ENCODE measurements around the gene RSBN1.

RSBN1 gene

DNA sequence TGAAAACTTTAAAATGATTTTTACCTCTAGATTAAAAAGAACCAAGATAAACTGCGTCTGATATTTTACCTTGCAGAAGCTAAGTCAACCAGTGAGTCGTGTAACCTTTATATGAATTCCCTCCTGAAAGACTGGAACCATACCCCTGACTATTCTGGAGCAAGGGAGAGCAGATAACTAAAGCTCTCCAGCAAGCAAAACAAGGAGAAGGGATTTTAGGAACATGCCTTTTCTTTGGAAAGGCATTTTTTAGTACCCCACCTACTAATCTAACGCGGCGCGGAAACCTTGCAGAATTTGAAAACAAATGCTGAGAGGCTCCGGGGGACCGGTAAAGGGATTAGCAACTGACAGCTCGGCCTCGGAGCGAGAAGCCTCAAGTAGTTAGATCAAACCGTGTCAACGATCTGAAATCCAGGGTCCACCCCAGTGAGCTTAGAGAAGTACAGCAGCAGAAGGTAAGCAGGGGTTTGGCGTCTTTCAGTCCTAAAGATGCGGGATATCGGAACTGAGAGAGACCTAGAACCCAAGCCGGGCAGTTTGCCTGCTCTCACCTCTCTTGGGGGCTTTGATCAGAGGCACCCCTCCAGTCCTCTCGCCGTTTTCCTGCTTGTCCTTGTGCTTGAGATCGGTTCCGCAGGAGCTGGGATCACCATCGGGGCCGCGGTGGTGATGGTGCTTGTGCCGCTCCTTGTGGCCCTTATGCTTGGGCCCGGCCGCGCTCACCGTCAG is 954 bp downstream of the RSBN1 start:
- peak; percentile 57 for DNase-seq

DNA sequence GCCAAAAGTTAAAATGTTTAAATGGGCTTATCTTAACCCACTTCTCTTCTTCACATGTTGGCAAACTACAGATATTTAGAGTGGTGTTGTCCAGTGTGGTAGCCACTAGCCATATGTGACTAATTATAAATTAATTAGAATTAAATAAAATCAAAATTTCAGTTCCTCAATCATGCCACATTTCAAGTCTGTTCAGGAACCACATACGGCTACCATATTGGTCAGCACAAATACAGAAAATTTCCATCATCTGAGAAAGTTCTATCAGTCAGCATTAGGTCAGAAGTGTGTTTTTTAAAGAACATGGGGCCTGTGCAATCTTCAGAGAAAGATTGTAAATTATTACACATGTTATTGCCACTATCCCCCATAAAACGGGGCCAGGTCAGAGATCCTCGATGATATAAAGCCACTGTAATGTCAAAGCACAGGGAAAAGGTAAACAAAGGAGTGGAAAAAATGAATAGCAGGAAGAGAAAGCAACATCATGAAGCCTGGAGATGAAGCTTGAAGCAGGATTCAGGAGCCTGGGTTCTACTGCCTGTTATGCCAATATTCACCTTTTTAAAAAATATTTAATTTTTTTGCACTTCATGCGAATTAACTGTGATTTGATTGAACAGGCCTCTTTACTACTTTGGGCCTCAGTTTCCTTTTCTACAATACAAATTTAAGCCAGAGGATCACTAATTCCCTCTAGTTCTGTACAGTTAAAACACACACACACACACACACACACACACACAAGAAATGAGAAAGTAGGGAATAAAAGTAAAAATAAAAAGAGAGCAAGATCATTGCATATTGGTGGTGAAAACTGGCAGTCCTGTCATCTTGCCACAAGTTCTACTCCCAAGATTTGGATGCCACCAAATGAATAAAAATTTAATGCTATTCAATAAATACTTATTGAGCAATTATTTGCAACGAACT is 2.3 kb downstream of the RSBN1 start:
- DNase-seq: peak; percentile 9

DNA sequence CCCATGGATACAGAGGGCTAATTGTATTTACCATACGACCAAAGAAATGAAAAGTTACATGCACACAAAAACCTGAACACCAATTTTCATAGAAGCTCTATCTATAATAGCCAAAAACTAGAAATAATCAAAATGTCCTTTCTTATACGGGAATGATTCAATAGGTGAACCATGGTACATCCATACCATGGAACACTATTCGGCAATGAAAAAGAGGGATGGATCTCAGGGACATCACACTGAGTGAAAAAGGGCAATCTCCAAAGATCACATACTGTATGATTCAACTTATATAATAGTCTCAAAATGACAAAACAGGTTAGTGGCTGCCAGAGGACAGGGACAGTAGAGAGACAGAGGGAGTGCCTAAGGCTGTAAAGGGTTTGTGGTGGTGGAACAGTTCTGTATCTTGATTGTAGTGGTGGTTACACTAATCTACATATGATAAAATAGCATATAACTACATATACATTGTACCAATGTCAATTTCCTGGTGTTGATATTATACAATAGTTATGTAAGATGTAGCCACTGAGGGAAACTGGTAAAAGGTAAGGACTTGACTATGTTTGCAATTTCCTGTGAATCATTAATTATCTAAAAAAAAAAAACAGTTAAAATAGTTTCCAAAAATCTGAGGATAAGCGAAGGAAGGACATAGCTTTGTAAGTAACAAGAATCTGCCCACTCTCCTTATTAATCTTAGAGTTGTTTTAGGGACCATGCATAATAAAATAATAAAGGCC is 3.7 kb downstream of the RSBN1 start:
- no peak for DNase-seq

DNA sequence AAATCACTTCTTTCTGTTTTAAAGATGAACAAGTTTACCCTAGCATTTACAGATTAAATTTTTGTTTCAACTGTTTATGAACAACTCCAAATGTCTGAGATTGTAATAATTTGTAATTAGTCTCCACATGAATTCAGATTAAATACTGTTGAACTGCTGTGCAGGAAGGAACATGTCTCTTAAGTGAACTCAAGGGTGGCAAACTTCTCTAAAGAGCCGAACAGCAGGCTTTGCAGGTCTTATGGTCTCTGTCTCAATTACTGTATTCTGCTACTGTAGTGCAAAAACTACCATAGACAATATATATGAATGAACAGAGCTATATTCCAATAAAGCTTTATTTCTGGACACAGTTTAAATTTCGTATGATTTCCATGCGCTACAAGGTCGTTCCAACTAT is 6.6 kb downstream of the RSBN1 start:
- DNase-seq: no peak

DNA sequence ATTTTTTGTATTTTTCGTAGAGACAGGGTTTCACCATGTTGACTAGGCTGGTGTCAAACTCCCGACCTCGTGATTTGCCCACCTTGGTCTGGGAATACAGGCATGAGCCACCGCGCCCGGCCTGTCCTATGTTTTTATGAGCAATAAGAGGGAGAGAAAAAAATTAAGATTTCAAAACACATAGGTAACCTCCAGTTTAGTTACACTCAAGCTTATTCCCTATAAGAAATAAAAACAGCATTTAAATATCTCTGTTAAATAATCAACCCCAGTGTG is 7.1 kb downstream of the RSBN1 start:
- no peak for DNase-seq

DNA sequence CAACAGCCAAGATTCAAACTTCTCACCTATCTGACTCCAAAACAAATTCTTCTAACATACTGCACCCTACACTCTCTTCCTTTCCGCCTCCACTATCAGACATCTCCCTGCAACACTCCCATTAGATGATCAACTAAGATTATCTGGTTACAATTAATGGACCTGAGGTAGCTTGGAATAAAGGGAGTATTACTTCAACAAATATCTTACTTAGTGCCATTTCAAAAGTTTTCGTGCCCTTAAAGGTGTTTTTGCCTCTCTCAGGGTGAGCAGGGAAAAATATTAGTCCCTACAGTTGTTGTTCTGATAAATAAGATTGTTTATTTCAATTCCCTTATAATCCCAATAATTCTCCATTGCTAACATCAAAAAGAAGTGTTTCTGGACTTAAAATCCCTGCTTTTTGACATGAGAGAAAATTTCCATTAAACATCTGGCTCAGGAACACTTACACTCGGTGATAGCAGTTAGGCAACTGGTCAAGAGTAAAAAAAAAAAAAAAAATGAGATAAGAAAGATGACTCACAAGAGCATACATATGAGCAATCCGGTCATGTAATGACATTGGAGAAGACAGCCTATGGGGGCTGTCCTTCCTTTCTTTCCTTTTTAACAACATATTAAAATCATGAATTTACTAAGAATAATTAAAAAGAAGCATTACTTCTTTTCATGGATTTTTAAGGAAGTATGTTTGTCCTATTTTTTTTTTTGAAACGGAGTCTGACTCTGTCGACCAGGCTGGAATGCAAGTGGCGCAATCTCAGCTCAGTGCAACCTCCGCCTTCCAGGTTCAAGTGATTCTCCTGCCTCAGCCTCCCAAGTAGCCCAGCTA is 7.6 kb downstream of the RSBN1 start:
- DNase-seq: no peak

DNA sequence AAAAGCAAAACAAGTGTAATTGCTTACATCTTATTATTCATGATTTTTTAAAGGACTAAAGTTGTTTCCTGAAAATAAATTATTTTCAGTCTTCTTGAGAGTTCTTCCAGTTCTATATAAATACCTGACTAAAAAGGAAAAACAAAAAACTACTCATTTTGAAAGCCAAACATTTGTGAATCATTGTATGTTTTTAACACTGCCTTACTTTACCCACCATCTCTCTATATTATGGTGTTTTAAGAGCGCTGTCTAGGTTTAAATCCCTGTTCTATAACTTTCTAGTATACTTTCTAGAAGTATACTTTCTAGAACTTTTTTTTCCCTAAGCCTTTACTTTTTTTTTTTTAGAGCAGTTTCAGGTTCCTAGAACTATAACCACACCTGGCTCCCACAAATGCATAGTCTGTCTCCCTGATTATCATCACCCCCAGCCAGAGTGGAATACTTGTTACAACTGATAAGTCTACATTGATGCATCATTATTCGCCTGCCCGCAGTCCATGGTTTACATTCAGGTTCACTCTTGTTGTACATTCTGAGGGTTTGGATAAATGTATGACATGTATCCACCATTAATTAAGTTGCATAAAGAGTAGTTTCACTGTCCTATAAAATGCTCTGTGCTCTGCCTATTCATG is 9.8 kb downstream of the RSBN1 start:
- DNase-seq: no peak

DNA sequence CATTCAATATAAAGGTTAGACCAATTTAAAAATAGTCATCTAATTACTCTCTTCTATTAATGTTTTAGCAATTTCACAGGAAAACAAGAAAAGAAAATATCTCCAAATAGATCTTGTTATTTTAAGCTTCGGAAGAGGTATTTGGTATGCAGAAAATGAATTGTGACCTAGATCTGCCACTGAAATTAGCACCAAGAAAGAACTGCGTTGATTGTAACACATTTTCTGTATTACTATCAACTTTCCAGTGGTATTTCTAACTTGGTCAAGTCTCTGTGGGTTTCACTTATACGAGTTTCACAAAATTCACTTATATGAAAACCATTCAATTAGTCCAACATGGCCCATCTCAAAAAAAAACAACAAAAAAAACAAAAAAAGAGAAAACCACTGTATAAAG is 11.8 kb downstream of the RSBN1 start:
- DNase-seq: no peak

DNA sequence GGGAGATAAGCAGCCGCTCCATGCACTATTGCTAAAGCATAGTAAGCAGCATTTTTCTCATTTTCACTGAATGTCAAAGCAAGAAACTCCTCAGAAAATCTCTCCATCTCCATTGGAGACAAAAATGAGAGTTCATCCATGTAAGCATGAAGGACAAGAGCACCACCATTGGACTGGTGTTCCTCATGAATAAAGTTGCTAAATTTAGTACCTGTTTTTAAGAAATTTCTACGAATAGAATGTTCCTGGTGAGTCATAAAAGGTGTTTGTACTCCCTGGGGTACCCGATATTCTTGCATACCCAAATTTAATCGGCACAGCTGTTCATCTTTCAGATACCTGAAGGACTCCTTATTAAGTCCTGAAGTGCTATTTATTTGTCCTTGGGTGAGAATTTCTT is 14.8 kb downstream of the RSBN1 start:
- no peak for DNase-seq

DNA sequence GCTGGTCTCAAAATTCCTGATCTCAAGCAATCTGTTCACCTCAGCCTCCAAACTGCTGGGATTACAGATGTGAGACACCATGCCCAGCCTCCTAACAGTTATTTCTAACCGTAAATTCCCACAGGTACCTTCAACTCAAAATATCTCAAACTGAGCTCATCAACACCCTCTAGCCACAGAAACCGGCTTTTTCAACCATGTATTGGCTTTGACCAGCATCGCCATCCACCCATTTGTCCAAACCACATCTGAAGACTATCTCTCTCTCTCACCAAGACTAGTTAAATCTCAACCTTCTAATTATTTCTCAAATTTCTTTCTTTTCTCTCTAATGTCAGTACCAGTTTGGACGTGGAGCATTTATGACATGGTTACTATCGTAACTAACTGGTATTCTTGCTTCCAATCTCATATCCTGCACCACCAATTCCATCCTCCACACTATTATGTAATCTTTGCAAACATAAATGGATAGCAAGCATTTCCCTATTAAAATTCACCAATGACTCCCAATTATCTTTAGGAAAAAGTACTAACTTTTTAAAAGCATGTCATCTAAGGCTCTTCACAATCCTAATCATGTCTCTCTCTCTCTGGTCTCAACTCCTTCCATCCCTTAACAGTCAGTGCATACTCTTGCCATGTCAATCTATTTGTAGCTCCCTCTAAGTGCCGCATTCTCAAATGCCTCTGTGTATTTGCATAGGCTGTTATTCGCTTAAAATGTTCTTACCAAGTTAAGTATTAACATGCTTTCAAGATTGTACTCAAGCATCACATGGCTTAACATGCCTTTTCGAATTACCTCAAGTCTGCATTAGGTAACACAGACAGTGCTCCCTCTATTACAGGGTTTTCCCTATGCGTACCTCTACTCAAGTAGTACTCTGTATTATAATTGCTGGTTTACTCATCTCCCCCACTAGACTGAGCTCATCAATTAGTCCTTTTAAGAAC is 18.1 kb downstream of the RSBN1 start:
- no peak for DNase-seq

DNA sequence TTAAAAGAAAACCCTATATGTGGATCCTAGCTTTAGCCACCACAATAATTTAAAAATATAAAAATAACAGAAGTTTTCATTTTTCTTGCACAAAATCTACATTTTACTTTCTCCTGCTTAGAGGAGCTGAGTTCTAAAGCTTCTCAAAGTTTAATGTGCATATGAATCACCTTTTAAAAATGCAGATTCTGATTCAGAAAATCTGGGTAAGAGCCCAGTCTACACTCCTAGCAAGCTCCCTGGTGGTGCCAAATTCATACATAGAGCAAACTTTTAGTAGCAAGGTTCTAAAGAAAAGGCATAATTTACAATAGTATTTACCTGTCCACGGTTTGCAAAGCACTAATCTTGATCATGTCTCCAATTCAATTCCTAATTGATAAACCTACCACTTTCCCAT is 19.3 kb downstream of the RSBN1 start:
- DNase-seq: no peak

DNA sequence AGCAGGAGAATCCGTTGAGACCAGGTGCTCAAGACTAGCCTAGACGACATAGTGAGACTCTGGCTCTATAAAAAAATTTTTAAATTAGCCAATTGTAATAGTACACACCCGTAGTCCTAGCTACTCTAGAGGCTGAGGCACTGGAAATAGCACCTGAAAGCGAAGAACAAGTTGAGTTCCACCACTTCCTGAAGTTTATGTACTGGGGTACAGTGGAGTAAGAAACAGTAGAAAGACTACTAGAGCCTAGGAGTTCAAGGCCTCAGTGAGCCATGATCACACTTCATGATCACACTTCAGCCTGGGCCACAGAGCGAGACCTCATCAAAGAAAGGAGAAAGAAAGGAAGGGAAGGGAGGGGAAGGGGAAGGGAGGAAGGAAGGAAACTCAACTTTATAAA is 19.8 kb downstream of the RSBN1 start:
- no peak for DNase-seq

DNA sequence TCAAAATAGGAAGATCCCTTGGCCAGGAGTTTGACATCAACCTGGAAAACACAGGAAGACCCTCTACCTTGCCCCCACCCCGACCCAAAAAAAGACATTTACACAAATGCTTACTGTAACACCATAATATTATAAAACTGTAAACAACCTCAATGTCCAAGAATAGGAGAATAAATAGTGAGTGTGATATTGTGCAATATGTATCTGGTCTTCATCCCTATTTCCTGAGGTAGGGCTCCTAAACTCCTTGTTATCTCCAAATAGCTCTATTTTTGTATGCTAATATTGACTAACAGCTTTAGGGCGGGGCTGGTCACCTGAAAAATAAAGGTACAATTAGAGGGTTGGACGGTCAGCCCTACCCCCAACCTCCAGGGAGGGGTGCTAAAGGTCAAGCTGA is 23.5 kb downstream of the RSBN1 start:
- DNase-seq: no peak

DNA sequence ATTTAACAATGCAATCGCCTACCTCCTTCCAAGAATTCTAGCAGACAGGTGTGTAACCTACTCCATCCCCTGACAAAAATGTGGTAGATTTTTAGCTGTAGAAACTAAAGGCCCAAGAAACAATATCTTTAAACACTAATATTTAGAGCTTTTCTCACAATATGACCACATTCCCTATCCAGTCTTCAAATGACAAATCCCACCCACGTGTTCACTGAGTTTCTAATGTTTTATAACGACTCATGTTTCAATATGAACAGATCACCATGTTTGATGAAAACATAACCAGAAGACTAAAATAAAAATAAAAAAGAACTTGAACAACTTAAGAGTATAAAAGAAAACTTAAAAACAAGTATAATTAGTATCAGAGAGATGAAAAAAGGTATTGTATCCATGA is 24.6 kb downstream of the RSBN1 start:
- DNase-seq: no peak

DNA sequence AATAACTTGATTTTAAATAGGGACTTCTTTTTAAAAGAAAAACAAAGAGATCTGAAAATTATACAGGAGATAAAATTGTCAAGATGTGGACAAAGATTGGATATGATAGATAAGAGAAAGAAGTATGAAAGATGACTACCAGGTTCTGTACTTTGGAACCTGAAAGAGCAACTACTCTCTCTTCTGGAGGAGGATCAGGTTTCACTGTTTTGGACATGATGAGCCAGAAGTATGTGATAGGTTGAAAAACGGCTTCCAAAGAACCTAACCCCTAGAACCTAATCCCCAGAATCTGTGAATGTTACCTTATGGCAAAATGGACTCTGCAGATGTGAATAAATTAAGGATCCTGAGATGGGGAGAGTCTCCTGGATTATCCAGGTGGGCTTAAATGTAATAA is 26.2 kb downstream of the RSBN1 start:
- no peak for DNase-seq

DNA sequence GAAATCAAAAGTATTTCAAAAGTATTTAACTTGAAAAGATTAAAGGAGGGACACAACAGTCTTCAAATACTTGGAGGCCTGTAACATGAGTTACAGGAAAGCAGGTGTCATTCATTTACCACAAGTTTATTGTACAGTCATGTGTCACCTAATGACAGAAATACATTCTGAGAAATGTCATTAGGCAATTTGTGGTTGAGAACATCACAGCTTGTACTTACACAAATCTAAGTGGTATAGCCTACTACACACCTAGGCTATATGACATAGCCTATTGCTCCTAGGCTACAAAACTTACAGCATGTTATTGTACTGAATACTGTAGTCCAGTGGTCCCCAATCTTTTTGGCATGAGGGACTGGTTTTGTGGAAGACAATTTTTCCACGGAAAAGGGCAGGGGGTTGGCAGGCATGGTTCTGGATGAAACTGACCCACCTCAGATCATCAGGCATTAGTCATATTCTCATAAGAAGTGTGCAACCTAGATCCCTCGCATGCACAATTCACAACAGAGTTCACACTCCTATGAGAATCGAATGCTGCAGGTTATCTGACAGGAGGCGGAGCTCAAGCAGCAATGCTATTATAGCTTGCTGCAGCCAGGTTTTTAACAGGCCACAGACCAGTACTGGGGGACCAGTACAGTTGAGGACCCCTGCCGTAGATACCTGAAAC is 28.0 kb downstream of the RSBN1 start:
- no peak for DNase-seq

DNA sequence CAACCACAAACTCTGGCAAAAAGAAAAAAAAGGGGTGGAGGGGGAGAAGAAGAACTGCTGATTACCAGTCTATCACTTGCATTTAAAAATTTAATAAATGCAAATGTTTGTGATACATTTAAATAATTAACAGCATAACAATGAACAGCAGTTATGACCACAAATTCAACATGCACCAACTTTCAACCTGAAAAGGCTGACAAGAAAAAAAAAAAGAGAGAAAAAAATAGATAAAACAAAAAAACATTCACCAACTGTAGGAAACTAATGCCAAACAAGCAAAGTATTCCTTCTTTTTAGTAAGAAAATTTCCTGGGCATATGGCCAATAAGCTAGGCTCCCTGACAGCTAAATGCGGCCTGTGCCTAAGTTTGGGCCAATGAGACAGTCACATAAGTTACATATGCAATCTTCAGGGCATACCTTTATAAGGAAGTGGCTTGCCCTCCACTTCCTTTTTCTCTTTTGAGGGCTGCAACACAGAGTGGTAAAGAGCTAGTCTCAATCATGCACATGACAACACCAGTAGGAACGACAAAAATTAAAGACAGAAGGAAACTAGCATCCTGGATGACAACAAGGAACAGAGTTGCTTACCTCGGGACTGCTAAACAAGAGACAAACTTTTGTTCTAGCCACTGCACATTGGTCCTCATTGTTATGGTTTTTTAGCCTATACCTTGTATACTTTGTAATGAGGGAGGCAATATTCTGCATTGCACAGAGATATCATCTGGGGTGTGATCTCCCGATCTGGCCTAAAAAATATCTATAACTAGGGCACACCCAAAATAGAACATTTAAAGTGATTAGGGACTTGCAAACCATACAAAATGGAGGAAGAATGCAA is 28.8 kb downstream of the RSBN1 start:
- no peak for DNase-seq

DNA sequence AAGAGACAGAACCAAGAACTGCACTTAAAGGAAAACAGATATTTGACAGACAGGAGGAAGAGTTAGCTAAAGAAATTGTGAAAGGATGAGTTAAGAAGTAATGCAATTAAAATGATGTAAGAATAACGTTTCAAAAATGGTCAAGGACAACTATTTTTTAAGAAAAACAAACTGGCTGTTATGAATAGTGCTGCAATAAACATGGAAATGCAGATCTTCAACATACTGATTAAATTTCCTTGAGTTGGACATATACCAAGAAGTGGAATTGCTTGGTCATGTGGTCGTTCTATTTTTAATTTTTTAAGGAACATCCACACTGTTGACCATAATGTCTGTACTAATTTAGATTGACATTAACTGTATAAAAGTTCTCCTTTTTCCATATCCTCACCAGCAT is 29.9 kb downstream of the RSBN1 start:
- DNase-seq: no peak

DNA sequence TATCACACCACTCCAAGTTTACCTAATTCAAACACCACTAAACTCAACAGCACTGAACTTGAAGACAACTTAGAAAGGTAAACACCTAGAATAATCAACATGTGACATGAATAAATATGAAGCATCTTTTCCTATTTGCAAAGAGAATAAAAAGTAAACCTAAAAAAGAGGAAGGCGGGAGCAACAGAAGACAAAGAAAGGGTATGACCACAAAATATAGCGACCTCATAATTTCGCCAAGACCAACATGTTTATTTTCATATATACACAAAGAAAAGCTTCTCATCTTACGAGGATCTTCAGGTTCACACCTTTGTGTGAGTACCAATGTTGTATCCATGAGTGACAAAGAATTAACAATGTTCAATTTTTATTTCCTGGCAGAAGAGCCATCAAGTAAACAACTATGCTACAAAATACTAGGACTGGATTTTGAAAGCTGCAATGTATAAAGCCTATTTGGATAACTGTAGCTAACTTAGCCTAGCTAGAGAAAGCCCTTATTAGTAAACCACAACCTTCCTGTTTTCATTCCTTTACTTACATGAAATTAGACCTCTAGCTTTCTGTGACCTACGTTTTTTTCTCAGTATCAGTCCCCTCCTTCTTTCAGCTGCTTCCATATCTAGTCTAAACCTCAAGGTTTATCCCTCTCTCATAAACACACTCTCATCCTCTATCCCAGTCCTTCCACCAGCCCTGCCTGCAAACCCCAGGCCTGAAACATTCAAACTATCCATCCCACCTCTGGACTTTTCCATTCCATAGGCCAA is 31.7 kb downstream of the RSBN1 start:
- no peak for DNase-seq

All from NCI-H146 (cell line).